Esophagus (tissue), 2 donors: ENCODE measurements around the gene GRAMD1A. TPM values are rescaled to one million over a fixed set of nuclear protein-coding genes. Genes with fewer than 3 reads are reported as not detected.

Experiments
- H3K27ac ChIP-seq, 2 donors: one replicate each; pipeline ENCODE4 v1.5.1; 2013; ENCODE audit warnings: low read depth in 2 of 2, mild to moderate bottlenecking in 2 of 2, inconsistent platforms in 1 of 2, low read length in 1 of 2, moderate library complexity in 1 of 2
- H3K27me3 ChIP-seq, 2 donors: one replicate each; pipeline ENCODE4 v1.6.1; 2013; ENCODE audit warnings: low read length in 2 of 2, control low read depth in 1 of 2, mild to moderate bottlenecking in 1 of 2; ENCODE audit not compliant: insufficient read depth in 2 of 2, control insufficient read depth in 1 of 2
- H3K36me3 ChIP-seq, 2 donors: one replicate each; pipeline ENCODE4 v1.6.1; 2013; ENCODE audit warnings: low read length in 1 of 2; ENCODE audit not compliant: control insufficient read depth in 2 of 2, insufficient read depth in 2 of 2
- H3K4me1 ChIP-seq, 2 donors: one replicate each; pipeline ENCODE4 v1.6.1; 2013; ENCODE audit warnings: low read length in 1 of 2; ENCODE audit not compliant: control insufficient read depth in 2 of 2, insufficient read depth in 2 of 2
- H3K4me3 ChIP-seq, 2 donors: one replicate each; pipeline ENCODE4 v1.5.1; 2013; ENCODE audit warnings: low read length in 2 of 2, mild to moderate bottlenecking in 2 of 2, low read depth in 1 of 2, moderate library complexity in 1 of 2
- H3K9me3 ChIP-seq, 2 donors: one replicate each; pipeline ENCODE4 v1.6.1; 2013; ENCODE audit warnings: mild to moderate bottlenecking in 2 of 2, low read depth in 1 of 2, low read length in 1 of 2, moderate library complexity in 1 of 2; ENCODE audit not compliant: control insufficient read depth in 2 of 2, insufficient read depth in 1 of 2
- WGBS, 2 donors: extraction: QIAGEN DNeasy Blood & Tissue Kit; methylation state at CpG; one replicate each; pipeline ENCODE4 v1.1.7; 2013; 5-methylcytosine and 5-hydroxymethylcytosine counted together
- polyA plus RNA-seq, 2 donors: library from polyadenylated mRNA; stranded (reverse); fragments of 200-250 nt; gene quantifications; one replicate each; pipeline ENCODE4 v1.2.3, GENCODE V29; 2013
- donor health status: healthy with polysubstance abuse.
- donor health status: Bipolar disorder and iron deficiency.

GRAMD1A gene
- polyA plus RNA-seq, 2 donors = 11.7 to 14.0 TPM

- H3K27me3 ChIP-seq = no peaks in the 10 kb centered on the region
- H3K27ac ChIP-seq = no peak overlapping the region
- peaks cover 3 to 4% of the 10 kb centered on the region in 2 donors for H3K9me3 ChIP-seq
- no peaks in the 10 kb centered on the region for H3K36me3 ChIP-seq
- H3K4me3 ChIP-seq = no peak overlapping the region
- 88 to 93% methylated on average over 15 of the region's 15 CpGs for WGBS, 2 donors
- no peaks in the 10 kb centered on the region for H3K4me1 ChIP-seq
Observed at GRCh38 chr19:35066121-35066520, 66.0 kb downstream of the GRAMD1A start.

DNA sequence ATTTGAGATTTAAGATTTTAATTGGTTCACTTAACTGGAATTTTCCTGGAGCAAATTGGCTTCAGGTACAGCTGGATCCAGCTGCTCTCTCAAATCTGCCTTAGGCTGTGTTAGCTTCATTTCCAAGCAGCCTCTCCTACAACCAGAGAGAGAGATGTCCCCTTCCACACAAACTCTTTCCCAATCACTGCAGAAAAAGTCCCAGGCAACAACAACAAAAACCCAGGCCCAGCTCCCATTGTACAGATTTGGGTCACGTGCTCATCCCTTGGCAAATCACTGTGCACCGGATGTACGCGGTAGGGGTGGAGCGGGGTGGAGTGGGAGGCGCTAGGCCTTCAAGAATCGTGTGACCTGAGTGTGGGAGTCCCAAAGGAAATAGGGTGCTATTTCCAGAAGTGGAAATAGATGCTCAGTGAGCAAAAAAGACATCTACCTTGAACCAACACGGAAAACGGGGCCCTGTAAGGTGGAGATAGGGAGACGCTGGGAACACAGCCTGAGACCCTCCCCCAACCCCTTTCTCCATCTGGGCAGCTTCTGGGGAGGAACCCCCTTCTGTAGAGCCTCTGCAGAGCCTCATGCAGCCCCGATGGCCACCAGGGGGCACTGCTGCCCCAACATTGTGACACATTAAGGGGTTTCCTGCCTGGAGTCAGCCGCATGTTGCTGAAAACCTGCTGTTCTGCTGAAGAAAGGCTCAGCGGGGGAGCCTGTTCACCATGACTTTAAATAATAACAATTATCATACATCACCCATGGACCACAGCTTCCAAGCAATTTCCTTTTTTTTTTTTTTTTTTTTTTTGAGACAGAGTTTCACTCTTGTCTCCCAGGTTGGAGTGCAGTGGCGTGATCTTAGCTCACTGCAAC lies 66.8 kb downstream of the GRAMD1A start:
- 16 to 18% methylated on average over 14 of the region's 14 CpGs for WGBS, 2 donors

DNA sequence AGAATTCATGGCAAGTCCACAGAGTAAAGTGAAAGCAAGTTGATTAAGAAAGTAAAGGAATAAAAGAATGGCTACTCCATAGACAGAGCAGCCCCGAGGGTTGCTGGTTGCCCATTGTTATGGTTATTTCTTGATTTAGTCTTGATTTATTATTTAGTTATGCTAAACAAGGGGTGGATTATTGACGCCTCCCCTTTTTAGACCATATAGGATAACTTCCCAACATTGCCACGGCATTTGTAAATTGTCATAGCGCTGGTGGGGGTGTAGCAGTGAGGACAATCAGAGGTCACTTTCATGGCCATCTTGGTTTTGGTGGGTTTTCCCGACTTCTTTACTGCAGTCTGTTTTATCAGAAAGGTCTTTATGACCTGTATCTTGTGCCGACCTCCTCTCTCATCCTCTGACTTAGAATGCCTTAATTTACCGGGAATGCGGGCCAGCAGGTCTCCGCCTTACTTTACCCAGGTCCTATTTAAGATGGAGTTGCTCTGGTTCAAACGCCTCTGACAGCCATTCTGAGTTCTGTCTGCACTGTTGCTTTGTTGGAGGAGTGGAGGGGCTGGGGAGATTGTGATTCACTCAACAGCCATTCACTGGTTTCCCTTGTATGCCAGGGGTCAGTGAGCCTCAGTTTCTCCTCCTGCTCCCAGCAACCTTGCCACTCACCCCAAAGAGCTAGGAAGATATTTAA lies 69.0 kb downstream of the GRAMD1A start:
- Histone ChIP-seq H3K36me3 (no peaks in the 10 kb centered on the region), H3K4me3 (no peak overlapping the region), H3K4me1 (no peaks in the 10 kb centered on the region), H3K27me3 (no peaks in the 10 kb centered on the region), H3K9me3 (peaks cover 3 to 4% of the 10 kb centered on the region in 2 donors), H3K27ac (no peak overlapping the region)
- 77 to 83% methylated on average over 10 of the region's 10 CpGs for WGBS, 2 donors

More for the DNA sequence above, 66.8 kb downstream of the GRAMD1A start:
- Histone ChIP-seq H3K36me3 (no peaks in the 10 kb centered on the region), H3K4me1 (no peaks in the 10 kb centered on the region), H3K27me3 (no peaks in the 10 kb centered on the region), H3K4me3 (no peak overlapping the region), H3K9me3 (peaks cover 3 to 4% of the 10 kb centered on the region in 2 donors), H3K27ac (no peak overlapping the region)

- WGBS, 2 donors = 64 to 76% methylated on average over 1 of the region's 1 CpG
- Histone ChIP-seq H3K27me3 (no peaks in the 10 kb centered on the region), H3K4me3 (no peak overlapping the region), H3K4me1 (no peaks in the 10 kb centered on the region), H3K27ac (no peak overlapping the region), H3K9me3 (peaks cover 3 to 4% of the 10 kb centered on the region in 2 donors), H3K36me3 (no peaks in the 10 kb centered on the region)
Observed at GRCh38 chr19:35069696-35070095, 69.6 kb downstream of the GRAMD1A start.

DNA sequence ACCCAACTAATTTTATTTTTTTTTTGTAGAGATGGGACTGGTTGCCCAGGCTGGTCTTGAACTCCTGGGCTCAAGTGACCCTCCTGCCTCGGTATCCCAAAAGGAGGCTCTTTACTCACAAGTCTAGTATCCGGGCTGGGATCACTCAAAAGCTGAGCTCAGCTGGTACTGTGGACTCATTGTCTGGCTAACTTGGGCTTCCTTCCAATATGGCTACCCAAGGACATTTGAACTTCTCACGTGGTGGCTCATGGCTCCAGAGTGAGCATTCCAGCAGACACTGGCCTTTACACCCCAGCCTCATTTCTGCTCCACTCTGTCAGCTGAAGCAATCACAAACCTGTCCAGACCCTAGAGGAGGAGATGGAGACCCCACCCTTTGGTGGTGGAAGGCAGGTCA lies 70.3 kb downstream of the GRAMD1A start:
- WGBS, 2 donors = 81 to 93% methylated on average over 3 of the region's 3 CpGs
- Histone ChIP-seq H3K27me3 (no peaks in the 10 kb centered on the region), H3K4me3 (no peak overlapping the region), H3K4me1 (no peaks in the 10 kb centered on the region), H3K9me3 (peaks cover 3 to 4% of the 10 kb centered on the region in 2 donors), H3K27ac (no peak overlapping the region), H3K36me3 (no peaks in the 10 kb centered on the region)

DNA sequence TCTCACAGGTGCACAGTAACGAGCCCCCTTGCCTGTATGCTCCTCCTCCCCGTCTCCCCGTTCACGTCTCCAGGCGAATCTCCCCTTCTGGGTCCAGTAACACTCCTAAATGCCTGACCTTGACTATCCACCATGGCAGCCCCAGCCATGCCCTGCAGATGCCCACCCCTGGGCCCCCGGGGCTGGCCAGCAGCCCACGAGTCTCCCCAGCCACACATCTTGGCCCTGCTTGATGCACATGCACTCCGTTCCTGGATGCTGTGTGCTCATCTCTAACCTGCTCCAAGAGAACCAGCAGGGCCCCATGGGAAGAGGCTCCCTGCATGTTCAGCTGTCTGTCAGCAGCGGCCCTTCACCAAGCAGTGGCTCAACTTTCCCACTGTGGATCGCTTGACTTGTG lies 73.4 kb downstream of the GRAMD1A start:
- Histone ChIP-seq H3K4me3 (no peak overlapping the region), H3K27ac (no peak overlapping the region), H3K36me3 (no peaks in the 10 kb centered on the region), H3K27me3 (no peaks in the 10 kb centered on the region), H3K9me3 (peaks cover 4 to 5% of the 10 kb centered on the region in 2 donors), H3K4me1 (no peaks in the 10 kb centered on the region)
- 78% methylated on average over 10 of the region's 10 CpGs for WGBS, 2 donors

GRCh38 chr19:35073941-35074340 lies 73.8 kb downstream of the GRAMD1A start:
- no peak overlapping the region for H3K4me3 ChIP-seq
- peaks cover 4 to 5% of the 10 kb centered on the region in 2 donors for H3K9me3 ChIP-seq
- no peaks in the 10 kb centered on the region for H3K27me3 ChIP-seq
- H3K27ac ChIP-seq = no peak overlapping the region
- WGBS, 2 donors = 78 to 80% methylated on average over 8 of the region's 8 CpGs
- H3K36me3 ChIP-seq = no peaks in the 10 kb centered on the region
- no peaks in the 10 kb centered on the region for H3K4me1 ChIP-seq

DNA sequence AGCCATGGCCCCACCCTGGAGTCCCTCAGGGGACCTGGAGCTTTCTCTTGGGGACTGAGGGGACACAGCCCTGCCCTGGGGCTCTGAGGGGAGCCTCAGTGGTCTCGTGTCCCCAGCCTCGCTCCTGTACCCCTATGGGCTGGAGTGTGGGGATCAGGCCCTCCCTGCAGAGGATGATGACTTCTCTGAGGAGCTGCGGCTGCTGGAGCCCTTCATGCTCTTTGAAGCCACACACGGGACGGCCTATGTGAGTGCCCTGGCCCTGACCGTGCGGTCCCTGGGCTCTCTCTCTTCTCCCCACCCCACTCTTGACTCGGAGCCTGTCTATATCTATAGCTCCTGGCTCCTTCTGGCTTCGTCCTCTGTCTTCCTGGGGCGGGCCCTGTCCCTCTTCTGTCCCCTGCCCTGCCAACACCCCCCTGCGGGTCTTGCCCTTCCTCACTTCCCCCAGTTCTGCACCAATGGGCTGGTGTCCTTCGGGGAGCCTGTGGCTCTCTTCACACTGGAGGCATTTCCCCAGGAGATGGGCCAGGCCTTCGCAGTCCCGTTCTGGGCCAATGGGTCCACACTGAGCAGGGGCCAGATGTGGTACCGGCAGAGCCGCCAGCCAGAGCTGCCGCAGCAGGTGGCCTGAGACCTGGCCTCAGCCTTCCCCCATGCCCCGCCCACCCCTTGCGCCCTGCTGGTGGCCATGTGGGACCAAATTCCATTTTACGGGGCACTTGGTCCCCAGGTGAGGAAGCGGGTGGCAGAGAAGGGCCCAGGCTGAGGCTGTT lies 74.5 kb downstream of the GRAMD1A start:
- Histone ChIP-seq H3K27me3 (no peaks in the 10 kb centered on the region), H3K4me1 (no peaks in the 10 kb centered on the region), H3K36me3 (no peaks in the 10 kb centered on the region), H3K27ac (no peak overlapping the region), H3K4me3 (no peak overlapping the region), H3K9me3 (peaks cover 4 to 5% of the 10 kb centered on the region in 2 donors)
- 89 to 91% methylated on average over 17 to 21 of the region's 21 CpGs for WGBS, 2 donors

GRCh38 chr19:35075202-35076025 lies 75.3 kb downstream of the GRAMD1A start:
- H3K9me3 ChIP-seq = peaks cover 4 to 5% of the 10 kb centered on the region in 2 donors
- no peaks in the 10 kb centered on the region for H3K27me3 ChIP-seq
- H3K4me1 ChIP-seq = no peaks in the 10 kb centered on the region
- 90 to 91% methylated on average over 18 to 21 of the region's 21 CpGs for WGBS, 2 donors
- no peaks in the 10 kb centered on the region for H3K36me3 ChIP-seq
- no peak overlapping the region for H3K27ac ChIP-seq
- no peak overlapping the region for H3K4me3 ChIP-seq
